ENCODE results near the gene CEP112. TPM values are rescaled to one million over a fixed set of nuclear protein-coding genes. Genes with fewer than 3 reads are reported as not detected.
A peak's percentile ranks its signal among the peaks of the same experiment; 100 is the strongest.

Gene CEP112
- total RNA-seq, 1 donor from 2014 or later = 9.7 TPM

GRCh38 chr17:65916425-65916824, 275.5 kb downstream of the CEP112 start:
- H3K4me3 Mint-ChIP-seq = no peak overlapping the region
- H3K36me3 Mint-ChIP-seq = peaks cover 25% of the 10 kb centered on the region
- H3F3A ChIP-seq (ENCODE audit: low read depth) = no peaks in the 10 kb centered on the region
- no peak overlapping the region for H3K27ac ChIP-seq
- no peak overlapping the region for H2AFZ ChIP-seq (replicated peaks)
- H3K27me3 Mint-ChIP-seq (ENCODE audit: insufficient read depth, low read depth) = peaks cover 6% of the 10 kb centered on the region
- H3K9ac ChIP-seq = no peak overlapping the region
- no peaks in the 10 kb centered on the region for H3K79me2 ChIP-seq (ENCODE audit: low read depth)
- H3K9me3 ChIP-seq (ENCODE audit: low read depth) = no peaks in the 10 kb centered on the region
- H3K4me1 Mint-ChIP-seq = peaks cover 28% of the 10 kb centered on the region
- DNase-seq (ENCODE audit: low spot score) = no peak
- H3K27ac Mint-ChIP-seq = peak overlapping the region; percentile 44
- H4K20me1 ChIP-seq (ENCODE audit: low read depth) = no peaks in the 10 kb centered on the region
- no peak overlapping the region for H3K4me2 ChIP-seq
- peaks cover 8% of the 10 kb centered on the region for H3K9me3 Mint-ChIP-seq
- H3K27me3 ChIP-seq = no peaks in the 10 kb centered on the region
- TF ChIP-seq EZH2phosphoT487 (IDR thresholded peaks at IDR 0.05) (no peak), CTCF (IDR thresholded peaks at IDR 0.05) (no peak), EZH2 (IDR thresholded peaks at IDR 0.05) (no peak)
- H3K4me1 ChIP-seq = peaks cover 11% of the 10 kb centered on the region
- H3K36me3 ChIP-seq = no peaks in the 10 kb centered on the region
- H3K4me3 ChIP-seq = no peak overlapping the region

- Mint-ChIP-seq H3K4me1 (peaks cover 17% of the 10 kb centered on the region), H3K9me3 (peaks cover 18% of the 10 kb centered on the region), H3K27me3 (ENCODE audit: insufficient read depth, low read depth) (peaks cover 6% of the 10 kb centered on the region), H3K27ac (peak overlapping the region; percentile 46), H3K4me3 (no peak overlapping the region), H3K36me3 (peaks cover 38% of the 10 kb centered on the region)
- Histone ChIP-seq H3K4me1 (peaks cover 11% of the 10 kb centered on the region), H2AFZ (replicated peaks) (no peak overlapping the region), H4K20me1 (ENCODE audit: low read depth) (no peaks in the 10 kb centered on the region), H3K36me3 (no peaks in the 10 kb centered on the region), H3K9ac (no peak overlapping the region), H3K4me2 (no peak overlapping the region), H3K79me2 (ENCODE audit: low read depth) (no peaks in the 10 kb centered on the region), H3K4me3 (no peak overlapping the region), H3K9me3 (ENCODE audit: low read depth) (peaks cover 5% of the 10 kb centered on the region), H3K27me3 (no peaks in the 10 kb centered on the region), H3F3A (ENCODE audit: low read depth) (no peaks in the 10 kb centered on the region), H3K27ac (no peak overlapping the region)
- TF ChIP-seq EZH2 (IDR thresholded peaks at IDR 0.05) (no peak), EZH2phosphoT487 (IDR thresholded peaks at IDR 0.05) (no peak), CTCF (IDR thresholded peaks at IDR 0.05) (no peak)
- no peak for DNase-seq (ENCODE audit: low spot score)
Measured at GRCh38 chr17:65914784-65915342, 277.1 kb downstream of the CEP112 start.

- Histone ChIP-seq H3K4me2 (no peak overlapping the region), H3F3A (ENCODE audit: low read depth) (no peaks in the 10 kb centered on the region), H3K36me3 (no peaks in the 10 kb centered on the region), H3K27ac (no peak overlapping the region), H3K27me3 (no peaks in the 10 kb centered on the region), H3K9me3 (ENCODE audit: low read depth) (peaks cover 5% of the 10 kb centered on the region), H4K20me1 (ENCODE audit: low read depth) (no peaks in the 10 kb centered on the region), H3K4me3 (no peak overlapping the region), H3K79me2 (ENCODE audit: low read depth) (no peaks in the 10 kb centered on the region), H2AFZ (replicated peaks) (no peak overlapping the region), H3K4me1 (peaks cover 2% of the 10 kb centered on the region), H3K9ac (no peak overlapping the region)
- peaks cover 2% of the 10 kb centered on the region for H3K27me3 Mint-ChIP-seq (ENCODE audit: insufficient read depth, low read depth)
- H3K4me1 Mint-ChIP-seq = peaks cover 2% of the 10 kb centered on the region
- H3K36me3 Mint-ChIP-seq = peaks cover 49% of the 10 kb centered on the region
- DNase-seq (ENCODE audit: low spot score) = no peak
- H3K27ac Mint-ChIP-seq = no peak overlapping the region
- TF ChIP-seq EZH2 (IDR thresholded peaks at IDR 0.05) (no peak), EZH2phosphoT487 (IDR thresholded peaks at IDR 0.05) (no peak), CTCF (IDR thresholded peaks at IDR 0.05) (no peak)
- peaks cover 28% of the 10 kb centered on the region for H3K9me3 Mint-ChIP-seq
- no peak overlapping the region for H3K4me3 Mint-ChIP-seq
Measured at GRCh38 chr17:65913326-65913850, 278.5 kb downstream of the CEP112 start.

All from neural progenitor cell (in vitro differentiated cells).